ENCODE data around the gene PCMTD2.

PCMTD2 gene

GRCh38 chr20:64239449-64240242 is 15.9 kb upstream of the PCMTD2 start:
- no peak for DNase-seq

GRCh38 chr20:64240243-64241015 is 15.1 kb upstream of the PCMTD2 start:
- DNase-seq: no peak

DNA sequence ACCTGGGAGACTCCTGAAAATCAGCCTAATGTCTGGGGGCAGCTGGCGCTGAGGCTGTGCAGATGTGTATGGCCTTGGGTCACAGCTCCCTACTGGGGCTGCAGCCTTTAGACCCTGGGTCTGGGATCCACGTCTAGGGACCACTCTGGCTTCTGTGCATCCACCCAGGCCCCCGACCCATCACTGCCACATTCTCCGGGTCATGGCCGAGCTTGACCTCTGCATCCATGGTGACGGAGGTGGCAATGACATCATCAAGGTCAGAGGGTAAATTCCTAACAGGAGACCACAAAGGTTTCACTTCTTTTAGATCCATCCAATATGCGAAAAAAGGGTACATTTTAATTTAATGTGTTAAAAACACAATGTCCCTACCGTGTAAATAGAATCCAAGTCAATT is 14.5 kb upstream of the PCMTD2 start:
- no peak for DNase-seq

- no peak for DNase-seq
These were observed 13.3 kb upstream of the PCMTD2 start for GRCh38 chr20:64242003-64242796.

GRCh38 chr20:64242797-64243475 is 12.6 kb upstream of the PCMTD2 start:
- DNase-seq: no peak

- DNase-seq: no peak
These were observed 11.2 kb upstream of the PCMTD2 start for GRCh38 chr20:64244281-64244805.

- no peak for DNase-seq
These were observed 10.5 kb upstream of the PCMTD2 start for GRCh38 chr20:64244870-64245603.

DNA sequence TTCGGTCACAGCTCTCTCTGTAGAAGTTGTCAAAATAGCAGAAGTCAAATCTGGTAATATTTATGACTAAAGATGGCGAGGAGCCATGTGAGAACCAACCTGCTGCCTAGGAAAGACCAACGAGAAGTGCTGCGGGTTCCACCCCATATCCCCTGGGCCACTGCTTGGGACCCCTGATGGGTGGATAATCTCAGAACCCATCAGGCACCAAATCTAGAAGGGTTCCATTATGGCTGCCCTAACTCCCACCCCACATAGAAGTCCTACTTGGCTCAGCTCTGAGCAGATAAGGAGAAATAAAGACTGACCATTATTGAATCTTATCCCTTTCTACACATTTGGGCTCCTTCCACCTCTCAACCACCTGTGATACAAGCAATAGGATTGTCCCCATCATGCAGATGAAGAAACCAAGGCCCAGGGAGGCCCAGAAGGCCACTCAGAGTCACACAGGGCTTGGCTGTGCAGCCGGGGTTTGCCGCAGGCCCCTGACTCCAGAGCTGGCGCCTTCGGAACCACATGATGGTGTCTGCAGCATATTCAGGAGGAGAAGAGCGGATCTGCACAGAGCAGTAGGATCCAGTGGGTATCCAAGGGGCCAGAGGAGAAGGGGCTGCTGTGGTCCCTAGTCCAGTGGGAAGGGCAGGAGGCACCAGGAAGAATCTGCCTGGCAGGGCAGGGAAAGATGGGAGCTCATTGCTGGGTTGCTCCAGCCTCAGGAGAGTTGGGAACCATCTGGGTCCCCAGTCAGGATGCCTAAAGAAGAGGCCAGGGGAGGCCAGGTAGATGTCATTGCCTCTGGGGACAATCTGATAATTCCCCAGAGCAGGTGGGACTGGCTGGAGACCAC is 9.6 kb upstream of the PCMTD2 start:
- DNase-seq: no peak

DNA sequence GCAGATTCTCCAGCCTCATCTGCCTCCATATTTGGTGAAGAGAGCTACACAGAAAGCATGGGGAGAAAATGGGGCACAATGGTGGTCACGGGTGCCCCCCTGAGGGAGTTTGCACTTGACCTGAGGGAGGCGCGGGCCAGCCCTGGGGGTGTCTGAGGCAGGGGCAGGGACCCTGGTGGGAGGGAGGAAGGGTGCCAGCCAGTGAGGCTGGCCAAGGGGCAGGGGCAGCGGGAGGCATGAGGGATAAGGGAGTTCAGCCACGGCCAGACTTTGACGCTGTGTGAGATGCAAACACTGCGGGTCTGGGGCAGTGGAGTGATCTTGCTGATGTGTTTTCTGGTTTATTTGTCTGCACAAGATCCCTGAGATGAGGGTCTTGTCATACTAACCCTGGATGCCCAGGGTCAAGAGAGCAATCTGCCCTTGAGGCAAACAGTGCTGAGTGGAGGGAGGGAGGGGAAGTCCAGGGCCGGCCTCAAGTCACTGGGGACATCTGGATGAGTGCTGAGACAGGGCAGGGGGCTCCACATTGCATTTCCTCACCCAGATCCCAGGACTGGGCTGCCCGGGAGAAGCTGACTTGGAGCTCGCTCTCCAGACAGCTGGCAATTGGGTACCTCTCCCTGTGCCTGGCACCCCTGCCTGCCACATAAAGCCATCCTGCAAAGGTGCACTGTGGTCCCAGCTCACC is 8.8 kb upstream of the PCMTD2 start:
- no peak for DNase-seq

- no peak for DNase-seq
These were observed 8.3 kb upstream of the PCMTD2 start for GRCh38 chr20:64247307-64247618.

DNA sequence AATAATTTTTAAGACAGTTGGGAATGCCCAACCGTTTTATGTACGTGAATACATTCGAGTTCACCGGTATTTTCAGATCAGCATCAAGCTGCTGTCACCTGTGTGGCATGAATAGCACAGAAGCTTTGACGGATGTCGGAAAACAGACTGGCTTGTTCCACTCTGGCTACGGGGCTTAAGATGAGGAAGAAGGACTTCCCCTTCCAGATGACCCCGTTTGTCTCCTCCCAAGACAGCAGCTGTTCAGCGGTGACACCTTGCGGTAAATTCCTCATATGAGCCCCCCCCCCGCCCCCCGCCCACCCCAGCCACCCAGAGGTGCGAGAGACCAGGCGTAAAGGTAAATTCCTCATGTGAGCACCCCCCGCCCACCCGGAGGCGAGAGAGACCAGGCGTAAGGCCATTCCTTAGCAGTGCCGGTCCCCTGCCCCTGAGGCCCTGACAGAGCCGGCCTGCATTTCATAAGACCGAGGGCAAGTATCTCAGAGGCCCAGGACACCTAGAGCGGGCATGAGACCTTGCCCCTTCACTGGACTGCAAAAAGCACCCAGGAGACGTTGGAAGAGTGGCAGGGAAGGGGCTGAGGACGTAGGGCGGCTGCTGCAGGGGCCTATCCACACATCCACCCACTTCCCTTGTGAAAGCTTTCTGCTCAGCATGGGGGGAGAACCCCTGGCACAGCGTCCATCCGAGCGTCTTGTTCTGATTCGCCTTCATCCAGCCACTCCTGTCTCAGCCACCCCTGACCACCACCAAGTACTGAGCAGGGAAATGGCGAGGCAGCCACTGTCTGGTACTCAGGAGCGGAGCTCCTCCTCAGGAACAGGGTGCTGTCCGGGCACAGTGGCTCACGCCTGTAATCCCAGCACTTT is 7.3 kb upstream of the PCMTD2 start:
- DNase-seq: no peak

DNA sequence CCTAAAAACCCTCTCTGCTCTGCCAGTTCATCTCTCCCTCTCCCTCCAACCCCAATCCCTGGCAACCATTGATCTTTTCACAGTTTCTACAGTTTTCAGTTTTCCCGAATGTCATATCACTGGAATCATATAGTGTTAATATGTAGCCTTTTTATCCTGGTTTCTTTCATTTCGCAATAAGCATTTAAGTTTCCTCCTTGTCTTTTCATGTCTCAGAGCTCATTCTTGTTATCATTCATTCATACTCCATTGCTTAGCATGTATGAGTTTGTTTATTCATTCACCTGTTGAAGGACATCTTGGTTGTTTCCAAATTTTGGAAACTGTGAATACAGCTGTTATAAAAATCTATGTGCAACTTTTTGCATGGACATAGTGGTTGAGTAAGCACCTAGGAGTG is 5.5 kb upstream of the PCMTD2 start:
- DNase-seq: no peak

DNA sequence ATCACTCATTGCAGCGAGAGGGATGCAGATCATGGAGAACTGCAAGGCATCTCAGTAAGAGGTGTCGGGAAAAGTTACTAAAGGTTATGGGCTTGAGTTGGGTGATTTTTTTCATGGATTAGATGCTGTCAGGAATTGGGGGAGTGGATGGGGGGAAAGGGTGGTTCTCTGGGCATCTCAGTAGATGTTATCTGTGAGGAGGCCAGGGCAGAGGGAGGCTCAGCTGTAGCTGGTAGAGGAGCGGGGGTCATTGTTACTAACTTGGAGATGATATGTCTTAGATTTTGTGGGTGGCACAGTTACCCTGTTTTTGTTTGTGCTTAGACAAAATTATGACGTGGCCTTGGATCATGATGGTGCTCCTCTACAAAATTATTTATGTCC is 2.6 kb upstream of the PCMTD2 start:
- DNase-seq: no peak

DNA sequence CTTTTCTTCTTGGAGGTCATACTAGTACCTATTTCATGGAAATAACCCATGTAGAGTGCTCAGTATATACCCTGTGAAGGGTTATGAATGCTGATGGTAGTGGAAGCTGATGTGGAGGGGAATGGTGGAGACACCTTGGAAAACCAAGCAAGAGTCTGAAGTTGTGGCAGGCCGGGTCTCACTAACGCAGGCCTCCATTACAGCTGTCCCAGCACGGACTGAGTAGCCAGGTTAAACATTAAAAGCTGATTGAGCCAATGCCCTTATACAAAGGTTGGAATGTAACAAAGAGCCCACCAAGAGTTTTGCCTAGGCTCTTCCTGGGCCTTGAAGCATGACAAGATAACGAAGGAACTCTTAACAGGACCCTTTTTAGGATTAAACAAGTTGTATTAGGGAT is 2.1 kb upstream of the PCMTD2 start:
- DNase-seq: no peak

GRCh38 chr20:64254156-64254555 is 1.4 kb upstream of the PCMTD2 start:
- no peak for DNase-seq

GRCh38 chr20:64254571-64255360 is 782 bp upstream of the PCMTD2 start:
- DNase-seq: no peak

GRCh38 chr20:64256282-64256935 is 861 bp downstream of the PCMTD2 start:
- DNase-seq: no peak

DNA sequence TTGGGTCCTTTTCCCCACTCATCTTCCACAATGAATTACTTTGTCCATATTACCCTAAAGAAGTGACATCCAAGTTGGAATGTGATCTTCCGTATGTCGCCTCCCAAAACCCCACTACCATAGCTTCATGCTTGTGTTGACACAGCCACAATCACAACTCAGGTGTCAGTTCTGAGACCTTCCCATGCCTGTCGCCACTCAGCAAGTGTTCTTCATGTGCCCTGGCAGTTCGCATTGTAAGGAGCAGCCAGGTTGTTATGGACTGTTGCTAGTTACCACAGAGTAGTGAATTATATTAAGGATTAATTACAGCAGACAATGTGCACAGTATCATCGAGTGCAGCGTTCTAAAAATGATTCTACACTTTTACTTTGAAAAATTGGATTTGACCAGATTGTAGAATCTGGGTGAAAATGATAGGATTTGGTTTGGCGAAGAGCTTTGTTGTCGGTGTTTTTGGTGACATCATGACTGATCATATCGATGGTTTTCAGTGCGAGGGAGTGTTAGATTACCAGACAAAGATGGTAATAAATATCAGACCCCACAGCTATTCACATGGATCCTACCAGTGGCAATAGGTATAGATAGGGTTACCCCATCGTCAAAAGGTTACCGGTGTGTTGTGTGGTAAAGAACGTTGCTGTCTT is 1.7 kb downstream of the PCMTD2 start:
- no peak for DNase-seq
